ENCODE data around the gene SMAD1. TPM values are rescaled to one million over a fixed set of nuclear protein-coding genes. Genes with fewer than 3 reads are reported as not detected.

Gene SMAD1
- total and polyA plus RNA-seq, 8 donors, result 2.6 to 19.3 (median 14.0) TPM

GRCh38 chr4:145546175-145546915 lies 64.7 kb downstream of the SMAD1 start:
- TF ChIP-seq CTCF (IDR thresholded peaks at IDR 0.05), result no peak
- FAIRE-seq (no peak), ATAC-seq (peak; percentile 21 to 39 (median 28)), DNase-seq (no peak)
- intact Hi-C loops (cut with DNase I), result loop anchor here in 1 of 3 donors (10.0 kb wide), 1 partner anchor 62 kb away; the partner anchor contains the start of gene SMAD1
- H3K27ac ChIP-seq, result peak overlapping the region in 3 of 4 donors; percentile 4 to 74 (median 68)
- H3K27me3 ChIP-seq, result no peaks in the 10 kb centered on the region
- WGBS, 2 donors, result 62 to 71% methylated on average over 7 of the region's 7 CpGs
- H3K4me1 ChIP-seq, result peaks cover 20 to 44% (median 37%) of the 10 kb centered on the region in 3 donors
- H3K9me3 ChIP-seq, result no peaks in the 10 kb centered on the region
- H3K36me3 ChIP-seq, result no peaks in the 10 kb centered on the region
- no peak overlapping the region for H3K4me3 ChIP-seq

DNA sequence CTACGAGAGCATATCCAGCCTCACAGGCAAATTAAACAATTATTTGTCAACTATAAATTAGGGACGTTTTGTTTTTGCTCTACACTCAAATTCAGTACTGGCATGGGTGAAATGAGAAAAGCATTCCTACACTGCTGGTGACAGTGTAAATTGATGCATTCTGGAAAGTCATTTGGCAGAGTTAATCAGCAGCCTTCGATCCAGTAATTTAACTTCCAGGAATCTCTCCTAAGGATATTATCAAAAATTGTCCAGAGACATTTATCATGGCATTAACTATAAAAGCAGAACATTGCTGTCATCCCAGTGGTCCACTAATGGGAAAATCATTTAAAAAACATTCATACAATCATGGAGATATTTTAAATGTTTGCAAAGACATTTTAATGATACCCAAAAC lies 70.0 kb downstream of the SMAD1 start:
- FAIRE-seq (no peak), DNase-seq (no peak), ATAC-seq (peak in 2 of 4 donors; percentile 21 to 30)
- no peaks in the 10 kb centered on the region for H3K27me3 ChIP-seq
- H3K4me3 ChIP-seq, result no peak overlapping the region
- H3K36me3 ChIP-seq, result peaks cover 0 to 8% (median 6%) of the 10 kb centered on the region in 3 donors
- H3K27ac ChIP-seq, result no peak overlapping the region
- peaks cover 14 to 22% (median 22%) of the 10 kb centered on the region in 3 donors for H3K4me1 ChIP-seq
- intact Hi-C loops (cut with DNase I), result no loop called here
- no peak for TF ChIP-seq CTCF (IDR thresholded peaks at IDR 0.05)
- no peaks in the 10 kb centered on the region for H3K9me3 ChIP-seq
- WGBS, 2 donors, result 36 to 48% methylated on average over 3 of the region's 3 CpGs

DNA sequence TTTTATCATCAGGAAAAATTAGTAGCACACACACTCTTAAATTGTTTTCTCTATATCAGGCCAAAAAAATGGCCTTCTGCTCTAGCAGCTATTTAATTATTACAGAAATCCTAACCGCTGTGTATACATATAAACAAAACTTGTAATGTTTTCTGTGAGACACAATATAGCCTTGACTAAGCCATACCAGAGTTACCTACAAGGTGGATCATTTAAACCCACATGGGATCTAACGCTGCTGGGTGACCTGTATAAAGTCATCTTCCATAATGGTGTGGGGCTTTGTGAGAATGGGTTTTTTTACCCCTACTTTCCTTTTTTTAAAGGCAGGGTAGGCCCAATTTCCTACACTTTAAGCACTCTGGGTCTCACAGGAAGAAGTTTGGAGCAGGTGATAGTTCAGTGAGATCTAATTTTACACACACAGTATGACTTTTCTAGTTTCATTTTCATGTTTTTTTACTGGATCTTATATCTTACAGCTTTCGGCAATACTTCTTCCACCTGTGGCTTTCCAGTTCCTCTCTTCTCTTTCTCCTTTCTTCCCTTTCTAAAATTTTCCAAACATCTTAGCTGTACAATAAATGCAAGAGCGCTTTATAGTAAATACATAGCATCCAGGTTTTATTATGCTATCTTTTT lies 70.6 kb downstream of the SMAD1 start:
- 82 to 88% methylated on average over 4 of the region's 4 CpGs for WGBS, 2 donors
- no peak overlapping the region for H3K27ac ChIP-seq
- intact Hi-C loops (cut with DNase I), result no loop called here
- peaks cover 9 to 19% (median 18%) of the 10 kb centered on the region in 3 donors for H3K4me1 ChIP-seq
- TF ChIP-seq CTCF (IDR thresholded peaks at IDR 0.05), result no peak
- FAIRE-seq (no peak), ATAC-seq (no peak), DNase-seq (no peak)
- no peak overlapping the region for H3K4me3 ChIP-seq
- no peaks in the 10 kb centered on the region for H3K27me3 ChIP-seq
- peaks cover 0 to 12% (median 6%) of the 10 kb centered on the region in 3 donors for H3K36me3 ChIP-seq
- H3K9me3 ChIP-seq, result no peaks in the 10 kb centered on the region

DNA sequence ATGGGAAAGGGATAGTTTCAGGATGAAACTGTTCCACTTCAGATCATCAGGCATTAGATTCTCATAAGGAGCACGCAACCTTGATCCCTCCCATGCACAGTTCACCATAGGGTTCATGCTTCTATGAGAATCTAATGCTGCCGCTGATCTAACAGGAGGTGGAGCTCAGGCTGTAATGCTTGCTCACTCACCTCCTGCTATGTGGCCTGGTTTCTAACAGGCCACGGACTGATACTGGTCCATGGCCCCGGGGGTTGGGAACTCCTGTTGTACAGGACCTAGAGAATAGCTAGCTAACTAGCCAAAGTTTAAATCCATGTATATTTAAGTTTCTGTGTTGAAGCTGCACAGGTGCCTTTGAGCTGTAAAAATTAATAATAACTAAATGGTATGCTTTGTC lies 71.7 kb downstream of the SMAD1 start:
- Histone ChIP-seq H3K9me3 (no peaks in the 10 kb centered on the region), H3K4me3 (no peak overlapping the region), H3K27ac (no peak overlapping the region), H3K4me1 (peaks cover 9 to 19% (median 18%) of the 10 kb centered on the region in 3 donors), H3K27me3 (no peaks in the 10 kb centered on the region), H3K36me3 (peaks cover 0 to 12% (median 6%) of the 10 kb centered on the region in 3 donors)
- DNase-seq (no peak), FAIRE-seq (no peak), ATAC-seq (no peak)
- intact Hi-C loops (cut with DNase I), result no loop called here
- no peak for TF ChIP-seq CTCF (IDR thresholded peaks at IDR 0.05)
- 96% methylated on average over 4 of the region's 4 CpGs for WGBS, 2 donors

Data from pancreas (tissue), 10 donors.